MCF 10A (cell line): ENCODE data around the gene UNC13B. TPM values are rescaled to one million over a fixed set of nuclear protein-coding genes. Genes with fewer than 3 reads are reported as not detected.

Source experiments
- BruUV-seq: library from RNA; stranded (reverse); fragments of 400-500 nt; replicated peaks from 2 replicates; lab custom pipeline; 2021; lab: Mats Ljungman, UMichigan
- CTCF ChIA-PET: fragments of 300-600 bp; sonication (Branson Sonifier 250); formaldehyde crosslinking; extraction: SDS; loops from one replicate; lab custom pipeline; 2021; ENCODE audit warnings: antibody characterized with exemption, inconsistent platforms; lab: Yijun Ruan, JAX
- POLR2A ChIA-PET: fragments of 300-600, 350-650 bp; sonication (Branson Sonifier 250); formaldehyde crosslinking; extraction: SDS; loops from one replicate; lab custom pipeline; 2020; ENCODE audit warnings: antibody characterized with exemption, inconsistent platforms; lab: Yijun Ruan, JAX
- DNase-seq: peaks from one replicate; pipeline ENCODE4 v3.0.0-alpha.2; 2018; ENCODE audit not compliant: unreplicated experiment
- H3K27ac Mint-ChIP-seq: one replicate; pipeline ENCODE4 v1.8.0; 2022; ENCODE audit warnings: mild to moderate bottlenecking, low read depth, mixed read lengths; ENCODE audit not compliant: unreplicated experiment
- H3K27me3 Mint-ChIP-seq: one replicate; pipeline ENCODE4 v1.8.0; 2022; ENCODE audit warnings: mixed read lengths; ENCODE audit not compliant: insufficient read depth, unreplicated experiment
- H3K36me3 Mint-ChIP-seq: one replicate; pipeline ENCODE4 v1.8.0; 2022; ENCODE audit warnings: mild to moderate bottlenecking, moderate library complexity, mixed read lengths; ENCODE audit not compliant: insufficient read depth, unreplicated experiment
- H3K4me1 Mint-ChIP-seq: one replicate; pipeline ENCODE4 v1.8.0; 2022; ENCODE audit warnings: mixed read lengths; ENCODE audit not compliant: insufficient read depth, unreplicated experiment
- H3K4me3 Mint-ChIP-seq: one replicate; pipeline ENCODE4 v1.8.0; 2022; ENCODE audit warnings: mild to moderate bottlenecking, moderate library complexity, mixed read lengths; ENCODE audit not compliant: unreplicated experiment
- H3K9me3 Mint-ChIP-seq: one replicate; pipeline ENCODE4 v1.8.0; 2022; ENCODE audit warnings: mixed read lengths; ENCODE audit not compliant: unreplicated experiment
- intact Hi-C: fragments of 100-400 bp; cut with micrococcal nuclease; formaldehyde crosslinking; loops from 2 replicates; pipeline ENCODE4 v1.14.1; 2022
- total RNA-seq: library from RNA; stranded (reverse); gene quantifications from 2 replicates; pipeline ENCODE4 v1.2.3, GENCODE V29; 2022
- TF ChIP-seq, protein P1 (sequence below): fragments of 200-600 bp; IDR thresholded peaks from one replicate; pipeline ENCODE4 v1.8.0; 2022; ENCODE audit warnings: antibody characterized with exemption, mild to moderate bottlenecking; ENCODE audit not compliant: unreplicated experiment

Gene UNC13B
- total RNA-seq, 1 experiment from 2014 or later, result 22.9 TPM

DNA sequence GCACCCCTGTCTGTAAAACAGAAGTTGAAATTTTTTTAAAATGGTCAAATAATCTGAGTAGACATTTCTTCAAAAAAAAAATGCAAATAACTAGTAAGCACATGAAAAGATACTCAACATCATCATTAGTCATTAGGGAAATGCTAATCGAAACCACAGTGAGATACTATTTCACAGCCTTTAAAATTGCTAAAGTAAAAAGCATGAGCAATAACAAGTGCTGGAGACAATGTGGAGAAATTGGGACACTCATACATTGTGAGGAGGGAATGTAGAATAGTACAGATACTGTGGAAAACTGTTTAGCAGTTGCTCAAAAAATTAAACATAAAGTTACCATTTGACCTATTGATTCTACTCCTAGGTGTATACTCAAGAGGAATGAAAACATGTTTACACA, 269.7 kb downstream of the UNC13B start:
- BruUV-seq, result no TSS peak
- Mint-ChIP-seq H3K27ac (no peak overlapping the region), H3K4me1 (peaks cover 6% of the 10 kb centered on the region), H3K4me3 (no peak overlapping the region), H3K9me3 (peaks cover 12% of the 10 kb centered on the region), H3K36me3 (no peaks in the 10 kb centered on the region), H3K27me3 (no peaks in the 10 kb centered on the region)
- TF ChIP-seq, protein P1, sequence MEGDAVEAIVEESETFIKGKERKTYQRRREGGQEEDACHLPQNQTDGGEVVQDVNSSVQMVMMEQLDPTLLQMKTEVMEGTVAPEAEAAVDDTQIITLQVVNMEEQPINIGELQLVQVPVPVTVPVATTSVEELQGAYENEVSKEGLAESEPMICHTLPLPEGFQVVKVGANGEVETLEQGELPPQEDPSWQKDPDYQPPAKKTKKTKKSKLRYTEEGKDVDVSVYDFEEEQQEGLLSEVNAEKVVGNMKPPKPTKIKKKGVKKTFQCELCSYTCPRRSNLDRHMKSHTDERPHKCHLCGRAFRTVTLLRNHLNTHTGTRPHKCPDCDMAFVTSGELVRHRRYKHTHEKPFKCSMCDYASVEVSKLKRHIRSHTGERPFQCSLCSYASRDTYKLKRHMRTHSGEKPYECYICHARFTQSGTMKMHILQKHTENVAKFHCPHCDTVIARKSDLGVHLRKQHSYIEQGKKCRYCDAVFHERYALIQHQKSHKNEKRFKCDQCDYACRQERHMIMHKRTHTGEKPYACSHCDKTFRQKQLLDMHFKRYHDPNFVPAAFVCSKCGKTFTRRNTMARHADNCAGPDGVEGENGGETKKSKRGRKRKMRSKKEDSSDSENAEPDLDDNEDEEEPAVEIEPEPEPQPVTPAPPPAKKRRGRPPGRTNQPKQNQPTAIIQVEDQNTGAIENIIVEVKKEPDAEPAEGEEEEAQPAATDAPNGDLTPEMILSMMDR, result no peak
- intact Hi-C loops, result no loop called here
- DNase-seq, result no peak
- ChIA-PET CTCF (interaction anchor here (1.0 kb wide), 1 partner anchor 437 kb away, joined by 4 read pairs; no protein-coding TSS in a partner anchor), POLR2A (no interaction called here)

DNA sequence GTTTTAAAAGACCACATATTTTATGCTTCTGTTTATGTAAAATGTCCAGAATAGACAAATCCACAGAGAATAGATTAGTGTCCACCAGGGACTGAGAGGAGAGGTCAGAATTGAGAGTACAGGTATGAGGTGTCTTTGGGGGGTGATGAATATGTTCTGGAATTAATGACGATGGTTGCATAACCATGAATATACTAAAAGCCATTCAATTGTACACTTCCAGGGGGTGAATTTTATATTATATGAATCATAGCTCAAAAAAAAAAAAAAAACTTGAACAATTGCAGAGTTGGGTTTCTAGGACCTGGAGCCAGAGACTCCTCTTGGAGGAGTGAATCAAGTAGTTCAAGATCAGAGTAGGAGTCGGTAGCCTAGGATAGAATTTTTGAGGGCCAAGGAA, 270.3 kb downstream of the UNC13B start:
- DNase-seq, result peak; percentile 4
- CTCF ChIA-PET, result interaction anchor here (1.0 kb wide), 1 partner anchor 438 kb away, joined by 4 read pairs; no protein-coding TSS in a partner anchor
- Mint-ChIP-seq H3K36me3 (no peaks in the 10 kb centered on the region), H3K4me1 (peaks cover 6% of the 10 kb centered on the region), H3K27ac (no peak overlapping the region), H3K4me3 (no peak overlapping the region), H3K9me3 (peaks cover 12% of the 10 kb centered on the region), H3K27me3 (no peaks in the 10 kb centered on the region)
- TF ChIP-seq, protein P1, result no peak
- POLR2A ChIA-PET, result no interaction called here
- intact Hi-C loops, result no loop called here
- BruUV-seq, result no TSS peak

DNA sequence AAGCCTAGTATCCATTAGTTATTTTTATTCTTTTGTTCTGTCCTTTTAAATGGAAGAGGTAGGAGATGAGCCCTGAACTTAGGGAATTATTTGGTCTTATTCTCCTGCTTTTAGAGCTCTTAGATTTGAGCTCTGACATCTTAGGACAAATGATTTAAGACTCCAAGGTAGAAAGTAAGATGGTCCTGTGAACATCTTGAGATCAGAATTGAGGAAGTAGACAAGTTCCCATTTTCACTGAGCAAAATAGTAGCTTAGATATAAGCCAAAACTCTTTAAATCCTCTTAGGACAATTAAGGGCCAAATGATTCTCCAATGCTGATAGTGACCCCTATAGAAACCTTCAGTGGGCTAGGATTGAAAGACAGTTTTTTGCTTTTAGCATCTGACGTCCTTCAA, 275.1 kb downstream of the UNC13B start:
- H3K4me3 Mint-ChIP-seq, result no peak overlapping the region
- intact Hi-C loops, result no loop called here
- H3K9me3 Mint-ChIP-seq, result no peaks in the 10 kb centered on the region
- H3K27ac Mint-ChIP-seq, result no peak overlapping the region
- H3K27me3 Mint-ChIP-seq, result no peaks in the 10 kb centered on the region
- H3K4me1 Mint-ChIP-seq, result peaks cover 3% of the 10 kb centered on the region
- TF ChIP-seq, protein P1, result no peak
- BruUV-seq, result no TSS peak
- ChIA-PET CTCF (interaction anchor here (0.5 kb wide), 1 partner anchor 134 kb away, joined by 3 read pairs; no protein-coding TSS in a partner anchor), POLR2A (interaction anchor here (0.6 to 0.9 kb wide), 3 partner anchors 14 to 118 kb away, joined by 3 read pairs; no protein-coding TSS in a partner anchor)
- no peaks in the 10 kb centered on the region for H3K36me3 Mint-ChIP-seq
- no peak for DNase-seq

DNA sequence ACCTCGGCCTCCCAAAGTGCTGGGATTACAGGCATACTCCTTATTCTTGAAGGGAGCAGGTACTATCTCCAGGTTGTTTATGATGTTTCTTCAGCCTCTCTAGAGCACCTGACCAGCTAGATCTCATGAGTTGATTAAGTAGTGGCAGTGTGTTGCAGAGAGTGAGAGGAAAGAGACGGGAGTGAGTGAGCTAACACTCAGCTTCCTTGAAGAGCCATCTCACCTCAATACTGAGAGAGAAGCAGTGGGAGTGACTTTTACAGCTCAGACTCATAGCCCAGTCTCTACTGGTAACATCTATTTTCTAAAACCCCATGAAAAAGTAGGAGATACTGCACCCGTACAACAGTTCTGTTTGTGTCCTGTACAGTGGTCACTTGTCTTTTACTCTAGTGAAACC, 284.2 kb downstream of the UNC13B start:
- intact Hi-C loops, result no loop called here
- Mint-ChIP-seq H3K27ac (no peak overlapping the region), H3K4me1 (no peaks in the 10 kb centered on the region), H3K4me3 (no peak overlapping the region), H3K27me3 (peaks cover 27% of the 10 kb centered on the region), H3K9me3 (no peaks in the 10 kb centered on the region), H3K36me3 (no peaks in the 10 kb centered on the region)
- BruUV-seq, result no TSS peak
- TF ChIP-seq, protein P1, result no peak
- POLR2A ChIA-PET, result no interaction called here
- CTCF ChIA-PET, result no interaction called here
- no peak for DNase-seq
